SK-N-MC (cell line): ENCODE results near the gene CWC27.

Experiments
- EZH2 ChIP-seq: fragments of 200-600 bp; sonication (generic); IDR thresholded peaks from one replicate; pipeline ENCODE4 v1.6.1; 2017; ENCODE audit warnings: antibody characterized with exemption
- FOXP2 ChIP-seq: optimal IDR thresholded peaks from 2 replicates; pipeline ENCODE3; 2011; ENCODE audit warnings: mild to moderate bottlenecking, moderate library complexity; ENCODE audit not compliant: insufficient read depth; ENCODE audit errors: extremely low read length, control extremely low read depth
- POLR2AphosphoS5 ChIP-seq: IDR thresholded peaks from 2 replicates; pipeline ENCODE4 v1.6.1; 2012; ENCODE audit warnings: mild to moderate bottlenecking, low read depth, low read length, borderline replicate concordance

DNA sequence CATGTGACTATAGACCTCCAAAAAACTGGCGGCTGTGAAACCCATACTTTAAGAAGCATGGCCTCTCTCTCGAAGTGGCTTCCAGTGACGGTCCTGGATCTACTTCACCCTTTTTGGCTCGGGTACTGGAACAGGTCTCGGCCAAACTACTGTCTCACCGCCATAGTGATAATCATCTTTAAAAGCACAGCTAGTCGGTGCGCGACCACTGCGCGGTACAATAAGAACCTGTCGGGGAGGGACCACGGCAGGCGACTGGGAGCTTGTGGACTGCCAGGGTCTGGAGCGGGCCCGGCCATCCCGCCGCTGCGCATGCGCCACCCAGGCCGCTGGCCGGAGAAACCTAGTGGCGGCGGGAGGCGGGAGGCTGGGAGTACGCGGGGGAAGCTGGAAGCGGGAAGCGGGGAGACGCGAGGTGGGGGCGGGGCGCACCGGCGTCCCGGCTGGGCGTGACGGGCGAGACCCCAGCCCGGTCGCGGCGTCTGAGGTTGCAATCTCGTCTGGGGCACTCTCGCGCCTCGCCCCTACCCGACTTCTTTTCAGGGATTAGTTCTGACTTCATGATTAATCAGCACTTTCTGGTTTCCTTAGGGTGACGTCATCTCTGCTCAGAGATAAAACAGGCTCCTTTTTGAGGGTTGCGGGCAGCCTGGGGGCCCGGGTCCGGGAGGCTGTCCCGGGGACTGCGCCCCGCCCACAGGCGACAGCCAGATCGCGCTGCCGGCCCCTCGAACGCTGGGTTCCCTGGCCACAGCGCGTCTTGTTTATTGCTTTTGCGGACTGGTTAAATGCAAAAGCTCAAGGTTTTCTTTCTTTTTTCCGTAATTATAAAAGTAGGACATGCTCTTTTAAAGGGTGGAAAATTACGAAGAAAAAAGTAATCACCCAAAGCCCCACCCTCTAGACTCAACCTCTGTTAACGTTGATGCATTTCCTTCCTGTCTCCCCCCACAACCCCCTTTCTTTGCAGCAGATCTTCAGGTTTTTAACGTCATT, 266.8 kb downstream of the CWC27 start:
- TF ChIP-seq EZH2 (no peak), POLR2AphosphoS5 (peak; percentile 70), FOXP2 (no peak)
